ENCODE results near the gene ACBD4. TPM values are rescaled to one million over a fixed set of nuclear protein-coding genes. Genes with fewer than 3 reads are reported as not detected.

ACBD4 gene
- total and polyA plus RNA-seq, 4 donors: 3.2 to 14.2 (median 11.1) TPM

DNA sequence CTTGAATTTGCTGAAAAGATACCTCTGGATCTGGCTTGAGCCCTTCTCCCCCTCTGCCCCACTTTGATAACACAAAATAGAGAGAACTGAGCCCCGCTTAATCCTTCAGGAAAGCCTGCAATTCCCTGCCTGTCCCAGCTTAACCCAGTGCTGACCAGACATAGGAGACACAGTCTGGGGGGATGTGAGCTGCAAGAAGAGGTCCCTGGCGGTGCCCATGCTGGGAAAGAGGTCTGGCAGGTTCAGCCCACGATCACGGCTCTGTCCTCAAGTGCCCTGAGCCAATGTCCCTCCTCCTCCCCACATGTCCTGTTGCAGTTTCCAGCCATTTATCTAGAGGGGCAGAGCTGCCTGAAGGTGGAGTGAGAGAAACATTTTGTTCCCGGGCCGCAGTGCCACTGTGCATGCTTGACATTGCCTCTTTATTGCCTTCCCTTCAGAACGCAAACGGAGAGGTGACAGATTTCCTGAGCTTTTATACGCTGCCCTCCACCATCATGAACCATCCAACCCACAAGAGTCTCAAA, 32.2 kb upstream of the ACBD4 start:
- Histone ChIP-seq H3K27me3 (ENCODE audit: control insufficient read depth, insufficient read depth, low read length) (no peaks in the 10 kb centered on the region), H3K4me3 (ENCODE audit: low read depth, low read length) (no peak overlapping the region), H3K4me1 (ENCODE audit: control insufficient read depth, insufficient read depth, low read length) (peaks cover 19% of the 10 kb centered on the region), H3K27ac (ENCODE audit: low read depth, low read length) (no peak overlapping the region), H3K9me3 (ENCODE audit: control insufficient read depth, insufficient read depth, low read length) (no peaks in the 10 kb centered on the region), H3K36me3 (ENCODE audit: control insufficient read depth, insufficient read depth, low read length) (peaks cover 90% of the 10 kb centered on the region)
- 95% methylated on average over 3 of the region's 9 CpGs for WGBS (ENCODE audit: insufficient coverage)
- DNase-seq (ENCODE audit: low read depth in 4 of 6, low spot score in 6 of 6): no peak

DNA sequence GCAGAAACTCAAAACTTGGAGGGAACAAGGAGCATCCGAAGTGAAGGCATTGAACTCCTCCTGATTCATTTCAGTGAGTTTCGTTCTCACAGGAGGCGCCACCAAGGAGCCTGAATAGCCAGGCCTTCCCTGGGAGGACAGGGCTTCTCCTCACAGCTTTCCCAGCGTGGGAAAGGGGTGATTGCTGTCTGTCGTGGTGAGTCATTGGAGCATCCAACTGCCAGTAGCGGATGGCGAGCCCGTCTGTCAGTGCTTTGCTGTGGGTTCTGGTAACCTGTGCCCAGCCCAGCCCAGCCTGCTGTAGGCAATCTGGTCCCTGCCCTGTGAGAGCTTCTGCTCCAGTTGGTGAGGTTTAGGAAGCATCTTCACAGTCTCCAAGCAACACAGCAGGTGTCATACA, 31.5 kb upstream of the ACBD4 start:
- WGBS (ENCODE audit: insufficient coverage): 94% methylated on average over 8 of the region's 8 CpGs
- H3K4me3 ChIP-seq (ENCODE audit: low read depth, low read length): no peak overlapping the region
- H3K4me1 ChIP-seq (ENCODE audit: control insufficient read depth, insufficient read depth, low read length): peaks cover 15% of the 10 kb centered on the region
- H3K9me3 ChIP-seq (ENCODE audit: control insufficient read depth, insufficient read depth, low read length): no peaks in the 10 kb centered on the region
- no peak for DNase-seq (ENCODE audit: low read depth in 4 of 6, low spot score in 6 of 6)
- H3K27ac ChIP-seq (ENCODE audit: low read depth, low read length): no peak overlapping the region
- H3K27me3 ChIP-seq (ENCODE audit: control insufficient read depth, insufficient read depth, low read length): no peaks in the 10 kb centered on the region
- peaks cover 90% of the 10 kb centered on the region for H3K36me3 ChIP-seq (ENCODE audit: control insufficient read depth, insufficient read depth, low read length)

DNA sequence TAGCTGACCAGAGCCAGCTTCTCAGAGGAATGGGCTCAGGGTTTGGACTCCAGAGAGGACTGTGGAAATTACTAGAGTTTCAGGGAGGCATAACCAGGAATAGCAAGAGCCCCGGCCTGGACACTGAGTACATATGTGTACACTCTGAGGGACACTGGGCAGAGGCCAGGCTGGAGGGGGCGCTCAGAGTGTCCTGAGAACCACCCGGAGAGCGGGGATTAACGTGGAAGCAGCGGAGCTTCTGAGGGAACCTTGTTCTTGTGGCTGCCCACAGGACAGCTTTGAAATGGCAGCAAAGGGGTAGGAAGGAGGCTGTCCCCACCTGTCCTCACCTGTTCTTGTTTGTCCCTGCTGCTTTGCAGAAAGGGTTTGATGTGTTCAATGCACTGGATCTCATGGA, 31.0 kb upstream of the ACBD4 start:
- Histone ChIP-seq H3K4me1 (ENCODE audit: control insufficient read depth, insufficient read depth, low read length) (peaks cover 15% of the 10 kb centered on the region), H3K9me3 (ENCODE audit: control insufficient read depth, insufficient read depth, low read length) (no peaks in the 10 kb centered on the region), H3K27me3 (ENCODE audit: control insufficient read depth, insufficient read depth, low read length) (no peaks in the 10 kb centered on the region), H3K36me3 (ENCODE audit: control insufficient read depth, insufficient read depth, low read length) (peaks cover 88% of the 10 kb centered on the region), H3K4me3 (ENCODE audit: low read depth, low read length) (no peak overlapping the region), H3K27ac (ENCODE audit: low read depth, low read length) (no peak overlapping the region)
- DNase-seq (ENCODE audit: low read depth in 4 of 6, low spot score in 6 of 6): no peak
- WGBS (ENCODE audit: insufficient coverage): 90% methylated on average over 6 of the region's 6 CpGs

DNA sequence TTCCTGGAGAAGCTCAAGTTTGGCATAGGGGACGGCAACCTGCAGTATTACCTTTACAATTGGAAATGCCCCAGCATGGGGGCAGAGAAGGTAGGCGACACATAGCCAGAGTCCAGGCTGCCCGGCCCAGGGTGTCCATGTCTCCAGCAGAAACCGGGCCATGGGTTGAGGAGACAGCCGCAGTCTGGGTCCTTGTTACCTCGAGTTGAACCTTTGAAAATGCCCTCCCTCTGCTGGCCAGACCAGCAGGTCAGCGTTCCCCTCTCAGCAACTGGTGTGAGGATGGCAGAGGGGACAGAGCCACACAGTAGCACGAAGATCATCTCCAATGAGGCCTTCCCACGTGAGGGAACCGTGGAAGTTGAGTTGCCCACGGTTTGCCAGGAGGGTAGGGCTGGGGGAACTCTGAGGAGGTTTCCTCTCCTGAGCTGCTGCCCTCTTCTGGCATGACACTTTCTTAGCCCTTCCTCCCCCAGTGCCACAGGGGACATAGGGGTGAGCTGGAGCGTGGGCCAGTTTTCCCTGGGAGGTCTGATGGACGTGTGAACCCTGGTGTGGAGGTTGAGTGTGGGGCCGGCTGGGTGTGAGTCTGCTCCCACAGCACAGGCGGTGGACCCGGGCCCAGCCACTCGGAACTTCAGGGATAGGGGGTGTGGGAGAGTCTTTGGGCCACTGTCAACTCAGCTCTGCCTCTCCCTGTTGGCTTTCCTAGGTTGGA, 30.4 kb upstream of the ACBD4 start:
- Histone ChIP-seq H3K27ac (ENCODE audit: low read depth, low read length) (no peak overlapping the region), H3K9me3 (ENCODE audit: control insufficient read depth, insufficient read depth, low read length) (no peaks in the 10 kb centered on the region), H3K4me1 (ENCODE audit: control insufficient read depth, insufficient read depth, low read length) (peaks cover 17% of the 10 kb centered on the region), H3K4me3 (ENCODE audit: low read depth, low read length) (no peak overlapping the region), H3K27me3 (ENCODE audit: control insufficient read depth, insufficient read depth, low read length) (no peaks in the 10 kb centered on the region), H3K36me3 (ENCODE audit: control insufficient read depth, insufficient read depth, low read length) (peaks cover 83% of the 10 kb centered on the region)
- DNase-seq (ENCODE audit: low read depth in 4 of 6, low spot score in 6 of 6): no peak
- WGBS (ENCODE audit: insufficient coverage): 90% methylated on average over 15 of the region's 17 CpGs

DNA sequence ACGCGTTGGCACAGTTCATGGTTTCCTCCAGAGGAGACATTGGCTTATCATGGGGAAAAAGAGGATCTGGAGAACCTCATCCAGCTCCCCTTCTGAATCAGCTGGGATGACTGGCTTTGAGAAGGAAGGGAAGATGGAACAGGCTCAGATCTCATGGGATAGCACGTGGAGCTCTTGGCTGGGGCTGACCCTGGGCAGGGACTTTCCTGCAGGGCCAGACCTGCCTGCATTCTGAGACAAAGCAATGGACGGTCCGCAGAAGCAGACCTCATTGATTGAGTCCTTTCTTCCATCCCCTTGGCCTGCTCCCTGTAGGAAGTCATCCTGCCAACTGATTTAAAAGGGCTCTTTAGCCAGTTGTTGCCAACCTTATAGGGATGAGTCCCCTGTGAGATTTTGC, 29.4 kb upstream of the ACBD4 start:
- Histone ChIP-seq H3K4me1 (ENCODE audit: control insufficient read depth, insufficient read depth, low read length) (peaks cover 27% of the 10 kb centered on the region), H3K9me3 (ENCODE audit: control insufficient read depth, insufficient read depth, low read length) (no peaks in the 10 kb centered on the region), H3K4me3 (ENCODE audit: low read depth, low read length) (no peak overlapping the region), H3K27ac (ENCODE audit: low read depth, low read length) (no peak overlapping the region), H3K27me3 (ENCODE audit: control insufficient read depth, insufficient read depth, low read length) (no peaks in the 10 kb centered on the region), H3K36me3 (ENCODE audit: control insufficient read depth, insufficient read depth, low read length) (peaks cover 83% of the 10 kb centered on the region)
- 61% methylated on average over 4 of the region's 5 CpGs for WGBS (ENCODE audit: insufficient coverage)
- DNase-seq (ENCODE audit: low read depth in 4 of 6, low spot score in 6 of 6): no peak

DNA sequence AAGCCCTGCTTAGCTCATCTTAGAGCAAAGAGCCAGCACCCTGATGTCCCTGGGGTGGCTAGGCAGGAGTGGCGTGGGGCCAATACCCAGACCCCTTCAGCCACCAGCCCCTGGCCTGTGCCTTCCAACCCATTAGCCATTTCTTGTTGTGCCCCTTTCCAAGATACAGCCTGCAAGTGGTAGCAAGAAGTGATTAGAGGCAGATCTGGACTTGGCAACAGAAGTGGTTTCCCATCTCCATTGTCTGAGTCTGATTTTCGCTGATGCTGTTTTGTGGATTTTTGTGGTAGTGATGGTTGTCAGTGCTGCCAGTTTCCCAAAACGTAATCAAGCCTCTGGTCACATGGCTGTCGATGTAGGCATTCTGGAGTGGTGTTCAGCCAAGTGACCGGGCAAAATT, 28.9 kb upstream of the ACBD4 start:
- Histone ChIP-seq H3K9me3 (ENCODE audit: control insufficient read depth, insufficient read depth, low read length) (no peaks in the 10 kb centered on the region), H3K27me3 (ENCODE audit: control insufficient read depth, insufficient read depth, low read length) (no peaks in the 10 kb centered on the region), H3K4me1 (ENCODE audit: control insufficient read depth, insufficient read depth, low read length) (peaks cover 32% of the 10 kb centered on the region), H3K27ac (ENCODE audit: low read depth, low read length) (no peak overlapping the region), H3K4me3 (ENCODE audit: low read depth, low read length) (no peak overlapping the region), H3K36me3 (ENCODE audit: control insufficient read depth, insufficient read depth, low read length) (peaks cover 79% of the 10 kb centered on the region)
- no peak for DNase-seq (ENCODE audit: low read depth in 4 of 6, low spot score in 6 of 6)
- WGBS (ENCODE audit: insufficient coverage): 93% methylated on average over 5 of the region's 5 CpGs

DNA sequence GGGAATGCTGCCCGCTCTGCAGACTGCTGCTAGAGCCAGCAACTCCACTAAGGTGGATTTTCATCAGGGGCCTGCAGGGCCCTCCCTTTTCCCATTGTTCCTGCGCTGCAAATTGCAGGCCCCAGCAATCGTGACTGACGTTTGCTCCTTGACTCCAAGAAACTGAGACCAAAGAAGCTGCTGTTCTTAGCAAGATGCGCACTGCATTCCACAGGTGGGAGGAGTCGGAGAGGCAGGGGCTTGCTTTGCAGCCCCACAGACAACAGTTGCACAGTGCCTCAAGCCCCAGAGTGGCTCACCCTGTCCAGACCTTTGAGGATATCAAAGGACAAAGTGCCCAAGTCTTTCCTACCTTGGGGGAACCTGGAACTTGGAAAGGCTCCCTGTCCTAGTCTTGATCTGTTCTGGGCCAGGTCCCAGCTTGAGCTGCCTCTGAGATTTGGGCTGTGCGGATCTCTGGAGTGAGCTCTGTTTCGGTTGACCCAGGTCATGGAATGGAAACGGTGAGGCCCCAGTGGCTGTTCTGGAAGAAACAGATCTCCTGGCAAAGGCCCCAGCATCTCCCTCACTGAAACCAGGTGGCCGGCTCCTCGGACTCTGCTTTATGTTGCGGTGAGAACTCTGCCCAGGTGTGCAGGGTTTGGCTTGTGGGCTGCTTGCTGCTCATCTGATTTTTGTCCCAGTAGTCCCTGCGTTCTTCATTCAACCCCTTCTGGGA, 28.0 kb upstream of the ACBD4 start:
- H3K27me3 ChIP-seq (ENCODE audit: control insufficient read depth, insufficient read depth, low read length): no peaks in the 10 kb centered on the region
- no peak overlapping the region for H3K27ac ChIP-seq (ENCODE audit: low read depth, low read length)
- WGBS (ENCODE audit: insufficient coverage): 87% methylated on average over 13 of the region's 13 CpGs
- H3K4me1 ChIP-seq (ENCODE audit: control insufficient read depth, insufficient read depth, low read length): peaks cover 41% of the 10 kb centered on the region
- no peak overlapping the region for H3K4me3 ChIP-seq (ENCODE audit: low read depth, low read length)
- DNase-seq (ENCODE audit: low read depth in 4 of 6, low spot score in 6 of 6): no peak
- H3K9me3 ChIP-seq (ENCODE audit: control insufficient read depth, insufficient read depth, low read length): no peaks in the 10 kb centered on the region
- peaks cover 75% of the 10 kb centered on the region for H3K36me3 ChIP-seq (ENCODE audit: control insufficient read depth, insufficient read depth, low read length)

DNA sequence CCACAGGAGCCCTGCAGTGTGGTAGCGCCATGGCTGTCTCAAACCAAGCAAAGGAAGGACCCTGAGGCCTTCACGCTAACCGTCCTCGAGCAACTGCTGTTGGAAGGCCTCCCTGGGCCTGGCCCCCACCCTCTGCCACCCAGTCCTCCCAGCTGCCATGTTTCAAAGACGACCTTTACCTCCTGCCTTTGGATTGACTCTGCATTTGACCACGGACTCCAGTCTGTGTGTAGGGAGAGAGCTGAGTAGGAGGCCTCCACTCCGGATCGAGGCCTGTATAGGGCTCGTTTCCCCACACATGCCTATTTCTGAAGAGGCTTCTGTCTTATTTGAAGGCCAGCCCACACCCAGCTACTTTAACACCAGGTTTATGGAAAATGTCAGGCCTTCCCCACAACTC, 27.4 kb upstream of the ACBD4 start:
- Histone ChIP-seq H3K27ac (ENCODE audit: low read depth, low read length) (no peak overlapping the region), H3K4me3 (ENCODE audit: low read depth, low read length) (no peak overlapping the region), H3K4me1 (ENCODE audit: control insufficient read depth, insufficient read depth, low read length) (peaks cover 46% of the 10 kb centered on the region), H3K36me3 (ENCODE audit: control insufficient read depth, insufficient read depth, low read length) (peaks cover 75% of the 10 kb centered on the region), H3K27me3 (ENCODE audit: control insufficient read depth, insufficient read depth, low read length) (no peaks in the 10 kb centered on the region), H3K9me3 (ENCODE audit: control insufficient read depth, insufficient read depth, low read length) (no peaks in the 10 kb centered on the region)
- no peak for DNase-seq (ENCODE audit: low read depth in 4 of 6, low spot score in 6 of 6)
- 50% methylated on average over 3 of the region's 9 CpGs for WGBS (ENCODE audit: insufficient coverage)

DNA sequence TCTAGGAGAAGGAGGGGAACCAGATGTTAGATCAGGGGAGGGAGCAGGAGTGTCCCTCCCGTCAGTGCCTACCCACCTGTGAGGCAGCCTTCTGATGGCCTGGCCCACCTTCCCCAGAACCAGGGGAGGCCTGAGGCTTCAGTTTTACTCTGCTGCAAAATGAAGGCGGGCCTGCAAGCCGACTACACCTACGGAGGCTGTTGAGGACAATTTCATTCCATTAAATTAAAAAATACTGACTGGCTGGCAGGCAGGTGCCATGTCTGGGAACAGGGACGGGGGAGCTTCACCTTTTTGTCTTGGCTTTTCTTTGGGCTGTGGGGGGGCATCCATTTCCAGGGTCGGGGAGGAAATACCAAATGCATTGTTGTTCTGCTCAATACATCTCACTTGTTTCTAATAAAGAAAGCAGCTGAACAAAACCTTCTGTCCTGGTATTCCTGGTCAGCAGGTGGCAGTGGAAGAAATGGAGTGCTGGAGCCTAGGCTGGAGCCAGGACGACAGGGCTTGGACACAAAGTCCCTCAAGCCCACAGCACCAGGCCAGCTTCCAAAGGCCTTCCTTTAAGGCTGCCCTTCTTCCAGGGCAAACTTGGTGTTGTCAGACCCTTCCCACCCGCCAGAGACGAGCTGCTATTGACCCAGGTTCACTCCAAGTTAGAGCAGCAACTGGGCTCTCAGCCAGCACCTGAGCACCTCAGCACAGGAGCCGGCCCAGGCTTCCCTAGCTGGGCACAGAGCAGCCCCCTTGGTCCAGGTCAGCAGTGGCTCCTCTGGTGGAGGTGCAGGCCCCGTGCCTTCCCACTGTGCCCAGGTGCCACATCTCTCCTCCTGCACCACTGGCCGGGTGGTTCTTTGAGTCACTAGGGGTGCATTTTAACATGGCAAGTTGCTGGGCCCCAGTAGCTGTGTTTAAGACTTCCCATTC, 26.6 kb upstream of the ACBD4 start:
- no peak for DNase-seq (ENCODE audit: low read depth in 4 of 6, low spot score in 6 of 6)
- Histone ChIP-seq H3K4me1 (ENCODE audit: control insufficient read depth, insufficient read depth, low read length) (peaks cover 54% of the 10 kb centered on the region), H3K27me3 (ENCODE audit: control insufficient read depth, insufficient read depth, low read length) (no peaks in the 10 kb centered on the region), H3K36me3 (ENCODE audit: control insufficient read depth, insufficient read depth, low read length) (peaks cover 75% of the 10 kb centered on the region), H3K27ac (ENCODE audit: low read depth, low read length) (no peak overlapping the region), H3K4me3 (ENCODE audit: low read depth, low read length) (no peak overlapping the region), H3K9me3 (ENCODE audit: control insufficient read depth, insufficient read depth, low read length) (no peaks in the 10 kb centered on the region)
- 79% methylated on average over 7 of the region's 12 CpGs for WGBS (ENCODE audit: insufficient coverage)
